Endometrial microvascular endothelial cells (primary cell): ENCODE data around the gene MCF2L. TPM values are rescaled to one million over a fixed set of nuclear protein-coding genes. Genes with fewer than 3 reads are reported as not detected.

Experiments used
- in situ Hi-C: cut with HindIII; loops from 2 replicates; pipeline ENCODE4 v1.10.0; 2017; ENCODE audit warnings: low sequenced_read_pairs, low pct_unique_long_range_greater_than_20kb; ENCODE audit errors: inconsistent ontology term
- total RNA-seq: library from RNA; depleted of rRNA; stranded (reverse); fragments of >200 nt; gene quantifications from one replicate; pipeline ENCODE4 v1.2.3, GENCODE V29; 2015; ENCODE audit errors: inconsistent ontology term

The MCF2L gene
- total RNA-seq, 1 donor from 2014 or later, result 5.3 TPM

DNA sequence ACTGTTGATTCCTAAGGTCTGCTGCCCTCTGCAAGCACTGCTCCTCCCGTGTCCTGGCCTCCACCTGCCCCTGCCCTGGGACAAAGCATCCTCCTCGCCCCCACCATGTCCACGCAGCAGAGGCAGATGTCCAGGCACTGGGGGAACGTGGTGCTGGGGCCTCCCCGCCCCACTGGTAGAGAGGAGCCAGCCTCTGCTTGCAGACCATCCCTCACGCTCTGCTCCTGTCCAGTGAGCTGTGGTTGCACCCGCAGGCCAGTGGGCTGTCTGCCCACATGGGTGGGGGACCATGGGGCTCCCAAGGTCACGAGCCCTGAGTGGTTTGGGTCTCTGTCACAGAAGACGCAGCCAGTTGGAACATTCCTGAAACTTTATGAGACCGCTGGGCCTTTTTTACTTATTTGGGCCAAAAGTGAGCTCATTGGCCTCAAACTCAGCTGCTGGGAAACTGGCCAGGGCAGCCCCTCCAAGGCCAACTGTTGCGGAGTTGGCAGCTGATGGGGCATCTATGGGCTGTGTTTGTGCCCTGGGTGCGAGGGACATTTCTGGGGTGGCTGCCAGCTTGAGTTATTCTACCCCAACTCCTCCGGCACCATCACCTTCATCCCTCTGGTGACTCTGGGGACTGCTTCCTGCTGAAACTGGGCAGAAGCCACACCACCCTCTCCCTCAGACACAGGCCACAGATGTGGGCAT is 71.7 kb downstream of the MCF2L start:
- in situ Hi-C loops, result no loop called here

DNA sequence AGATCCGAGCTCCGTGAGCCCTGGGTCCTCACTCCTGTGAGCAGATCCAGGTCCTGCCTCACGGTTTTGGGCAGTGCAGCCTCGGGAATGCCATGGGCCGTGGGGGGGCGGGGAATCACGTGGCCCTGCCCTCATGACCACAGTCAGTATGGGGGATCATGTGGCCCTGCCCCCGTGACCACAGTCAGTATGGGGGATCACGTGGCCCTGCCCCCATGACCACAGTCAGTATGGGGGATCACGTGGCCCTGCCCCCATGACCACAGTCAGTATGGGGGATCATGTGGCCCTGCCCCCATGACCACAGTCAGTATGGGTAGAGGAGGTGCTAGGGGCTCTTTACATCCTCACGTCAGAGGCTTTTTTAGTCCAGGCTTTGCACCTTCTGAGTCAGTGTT is 72.3 kb downstream of the MCF2L start:
- in situ Hi-C loops, result no loop called here

DNA sequence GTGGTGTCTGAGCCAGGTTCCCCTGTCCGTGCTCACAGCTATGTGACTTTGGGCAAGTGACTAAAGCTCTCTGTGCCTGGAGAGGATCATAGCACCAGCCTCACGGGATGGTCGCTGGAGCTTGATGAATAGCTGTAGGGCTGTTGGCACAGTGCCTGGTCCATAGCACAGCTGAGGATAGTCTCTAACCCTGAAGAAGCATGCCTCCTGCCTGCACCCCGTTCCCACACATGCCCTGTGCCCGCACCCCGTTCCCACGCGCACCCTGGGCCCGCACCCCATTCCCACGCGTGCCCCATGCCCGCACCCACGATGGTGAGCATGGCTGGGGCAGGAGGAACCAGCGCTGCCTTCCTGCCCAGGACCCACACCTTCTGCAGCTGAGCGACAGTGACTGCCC is 72.9 kb downstream of the MCF2L start:
- in situ Hi-C loops, result no loop called here

DNA sequence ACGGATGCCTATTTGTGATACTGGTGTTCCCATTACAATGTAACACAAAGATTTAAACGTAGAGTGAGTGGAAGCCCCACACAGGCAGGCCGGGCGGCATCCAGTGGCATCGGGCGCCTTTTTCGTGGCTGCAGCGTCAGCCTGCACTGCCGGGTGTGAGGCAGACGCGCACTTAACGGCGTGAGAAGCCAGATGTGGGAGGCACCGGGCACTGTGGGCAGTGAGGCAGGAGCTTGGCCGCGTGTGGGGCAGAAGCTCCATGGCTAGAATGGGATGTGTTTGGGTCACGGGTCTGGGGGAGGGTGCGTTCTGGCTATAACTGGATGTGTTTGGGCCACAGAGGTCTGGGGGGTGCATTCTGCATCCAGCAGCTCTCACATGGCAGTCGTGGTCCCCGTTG is 73.4 kb downstream of the MCF2L start:
- in situ Hi-C loops, result no loop called here

DNA sequence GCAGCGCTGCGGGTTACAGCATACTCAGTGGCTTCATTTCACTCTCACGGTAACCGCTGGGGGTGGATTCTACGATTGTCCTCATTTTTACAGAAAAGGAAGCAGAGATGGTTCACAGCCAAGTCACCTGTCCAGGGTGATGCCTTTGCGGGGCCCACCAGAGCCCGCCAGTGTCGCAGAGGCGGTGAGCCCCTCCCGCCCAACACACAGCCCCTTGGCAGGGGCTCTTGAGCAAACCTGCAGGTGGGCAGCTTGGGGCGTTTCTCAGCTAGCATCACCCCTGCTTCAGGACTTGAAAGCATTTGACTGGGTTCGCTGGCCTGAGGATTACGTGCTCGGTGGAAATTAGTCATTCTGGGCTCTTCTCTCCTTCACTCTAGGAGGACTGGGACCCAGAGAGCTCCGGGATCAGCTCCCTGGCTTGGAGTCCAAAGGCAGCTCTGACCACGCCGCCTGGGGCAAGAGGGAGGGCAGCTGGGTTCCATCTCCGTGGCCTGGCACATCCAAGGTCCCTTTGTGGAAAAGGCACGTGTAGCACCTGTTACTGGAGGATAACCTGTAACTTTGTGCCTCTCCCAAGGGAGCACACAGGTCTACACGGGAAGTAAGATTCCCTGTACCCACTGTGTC is 74.1 kb downstream of the MCF2L start:
- in situ Hi-C loops, result no loop called here

DNA sequence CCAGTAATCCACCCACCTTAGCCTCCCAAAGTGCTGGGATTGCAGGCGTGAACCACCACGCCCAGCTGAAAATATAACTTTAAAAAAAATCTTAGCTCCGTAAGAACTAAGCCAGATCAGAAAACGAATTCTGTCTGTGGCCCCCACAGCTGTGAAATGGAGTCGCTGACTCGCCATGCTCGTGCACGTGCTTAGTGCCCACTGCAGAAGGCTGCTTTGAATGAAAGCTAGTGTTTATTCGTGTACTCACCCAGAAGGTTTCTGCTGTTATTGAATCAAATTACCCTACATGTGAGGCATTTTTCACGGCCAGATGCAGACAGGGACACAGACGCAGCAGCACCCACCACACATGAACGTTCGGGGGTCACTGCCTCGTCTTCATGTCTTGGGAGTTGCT is 74.9 kb downstream of the MCF2L start:
- in situ Hi-C loops, result no loop called here

DNA sequence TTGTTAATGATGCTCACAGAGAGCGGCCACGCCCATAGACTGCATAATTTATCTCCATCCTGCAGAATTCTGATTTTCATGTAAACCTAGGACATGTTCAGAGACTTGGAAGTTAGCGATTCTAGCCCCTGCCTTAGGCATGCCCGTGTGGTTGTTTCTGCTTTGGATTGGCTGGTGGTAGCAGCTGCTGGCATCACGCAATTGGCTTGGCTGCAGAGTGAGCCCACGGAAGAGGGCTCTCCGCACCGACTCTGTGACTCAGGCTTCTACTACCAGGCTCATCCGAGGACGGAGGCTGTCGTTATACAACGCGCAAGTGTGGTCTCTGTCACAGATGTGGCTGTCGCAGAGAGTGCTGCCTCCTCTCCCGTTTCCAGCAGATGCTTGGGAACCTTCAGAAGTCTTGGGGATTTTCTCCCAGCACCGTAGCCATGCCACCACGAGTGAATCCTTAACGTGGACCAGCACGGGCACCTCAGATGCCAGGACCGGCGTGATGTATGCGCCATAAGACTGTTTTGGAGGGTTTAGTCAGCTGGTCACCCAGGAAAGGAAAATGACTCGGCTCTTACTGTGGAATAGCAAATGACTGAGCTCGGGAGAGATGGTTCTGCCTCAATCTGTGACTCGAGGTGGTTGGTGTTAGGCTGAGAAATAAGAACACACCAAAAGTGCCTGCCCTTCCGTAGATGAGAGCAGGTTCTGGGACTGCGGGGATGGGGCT is 75.5 kb downstream of the MCF2L start:
- in situ Hi-C loops, result no loop called here

DNA sequence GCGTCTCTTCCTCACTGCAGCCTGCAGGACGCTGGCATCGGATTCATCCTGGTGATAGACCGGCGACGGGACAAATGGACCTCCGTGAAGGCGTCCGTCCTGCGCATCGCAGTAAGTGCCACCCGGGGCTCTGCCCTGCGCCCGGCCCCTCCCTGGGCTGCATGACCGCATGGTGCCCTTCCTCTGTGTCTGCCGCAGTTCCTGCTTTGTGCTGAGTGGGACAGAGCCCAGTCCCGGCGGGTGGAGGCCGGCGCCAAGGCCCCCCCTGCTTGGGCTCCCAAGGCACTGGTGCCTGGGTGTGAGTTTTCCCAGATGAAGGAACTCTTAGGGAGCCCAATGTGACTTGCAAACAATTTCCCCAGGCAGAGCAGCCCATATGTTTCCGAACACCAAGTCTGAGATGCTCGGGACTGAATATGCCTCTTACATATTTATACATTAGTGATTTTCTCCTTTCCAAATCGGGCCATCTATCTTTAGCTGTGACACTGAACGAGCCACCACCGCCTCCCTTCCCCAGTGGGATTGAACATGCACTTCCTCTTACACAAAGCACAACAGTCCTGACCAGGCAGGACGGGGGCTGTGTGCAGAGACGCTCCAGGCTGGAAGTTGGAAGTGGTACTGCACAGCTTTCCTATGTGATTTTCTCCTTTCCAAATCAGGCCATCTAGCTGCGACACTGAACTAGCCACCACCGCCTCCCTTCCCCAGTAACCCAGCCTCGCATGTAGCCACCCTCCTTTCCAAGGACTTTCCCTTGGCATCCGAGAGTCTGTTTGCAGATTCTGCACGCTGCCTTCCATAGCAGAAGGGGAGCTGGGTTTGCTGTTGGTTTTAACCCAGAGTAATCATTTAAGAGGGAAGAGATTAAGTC is 76.5 kb downstream of the MCF2L start:
- in situ Hi-C loops, result no loop called here

DNA sequence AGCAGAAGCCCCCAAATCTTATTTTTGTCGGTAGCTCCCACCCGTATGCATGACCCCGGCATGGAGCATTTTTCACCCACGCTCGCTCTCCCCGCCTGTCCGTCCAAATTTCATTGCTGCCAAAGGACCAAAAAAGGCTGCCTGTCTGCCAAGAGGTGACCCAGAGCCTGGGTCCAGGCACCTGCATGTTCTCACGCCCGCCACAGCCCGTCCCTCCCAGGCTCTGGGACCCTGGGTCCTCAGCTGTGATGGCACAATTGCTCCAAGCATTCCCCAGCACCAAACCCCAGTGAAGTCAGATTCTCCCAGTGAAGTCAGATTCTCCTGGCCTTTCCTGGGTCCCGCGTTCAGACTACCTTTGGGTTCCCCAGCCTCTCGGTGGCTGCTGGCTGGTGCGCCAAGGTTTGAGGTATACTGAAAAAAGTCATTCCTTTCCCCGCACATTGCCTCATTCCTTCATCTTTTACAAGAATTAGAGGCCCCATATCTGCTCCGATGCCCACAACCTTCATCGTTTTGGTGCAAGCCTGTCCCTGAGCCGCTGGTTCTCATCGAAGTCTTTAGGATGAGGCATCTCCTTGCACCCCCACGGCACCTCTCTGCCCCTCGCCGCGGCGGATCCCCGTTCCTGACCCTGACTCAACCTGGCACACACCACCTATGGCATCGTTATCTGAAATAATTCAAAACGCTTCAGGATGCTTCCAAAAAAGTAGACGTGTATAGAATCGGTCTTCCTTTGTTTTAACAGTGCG is 77.3 kb downstream of the MCF2L start:
- in situ Hi-C loops, result no loop called here

DNA sequence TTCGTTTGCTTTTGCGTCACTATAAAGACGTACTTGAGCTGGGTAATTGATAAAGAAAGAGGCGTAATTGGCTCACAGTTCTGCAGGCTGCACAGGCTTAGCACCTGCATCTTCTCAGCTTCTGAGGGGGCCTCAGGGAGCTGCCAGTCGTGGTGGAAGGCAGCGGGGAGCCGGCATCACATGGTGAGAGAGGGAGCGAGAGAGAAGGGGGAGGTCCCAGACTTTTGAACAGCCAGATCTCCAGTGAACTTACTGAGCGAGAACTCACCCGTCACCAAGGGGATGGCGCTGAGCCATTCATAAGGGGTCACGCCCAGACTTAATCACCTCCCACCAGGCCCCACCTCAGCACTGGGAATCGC is 77.8 kb downstream of the MCF2L start:
- in situ Hi-C loops, result no loop called here

DNA sequence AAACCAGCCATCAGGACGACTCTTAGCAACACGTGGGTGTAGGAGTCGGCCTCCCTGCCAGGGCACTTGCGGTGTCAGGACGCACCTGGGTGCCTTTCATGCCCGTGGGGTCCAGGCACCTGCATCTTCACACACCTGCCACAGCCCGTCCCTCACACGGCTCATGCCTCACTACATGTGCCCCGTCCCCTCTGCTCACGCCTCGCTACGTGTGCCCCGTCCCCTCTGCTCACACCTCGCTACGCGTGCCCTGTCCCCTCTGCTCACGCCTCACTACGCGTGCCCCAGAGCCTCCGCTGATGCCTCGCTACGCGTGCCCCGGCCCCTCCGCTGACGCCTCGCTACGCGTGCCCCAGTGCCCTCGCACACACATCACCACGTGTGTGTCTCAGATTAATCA is 78.6 kb downstream of the MCF2L start:
- in situ Hi-C loops, result no loop called here

DNA sequence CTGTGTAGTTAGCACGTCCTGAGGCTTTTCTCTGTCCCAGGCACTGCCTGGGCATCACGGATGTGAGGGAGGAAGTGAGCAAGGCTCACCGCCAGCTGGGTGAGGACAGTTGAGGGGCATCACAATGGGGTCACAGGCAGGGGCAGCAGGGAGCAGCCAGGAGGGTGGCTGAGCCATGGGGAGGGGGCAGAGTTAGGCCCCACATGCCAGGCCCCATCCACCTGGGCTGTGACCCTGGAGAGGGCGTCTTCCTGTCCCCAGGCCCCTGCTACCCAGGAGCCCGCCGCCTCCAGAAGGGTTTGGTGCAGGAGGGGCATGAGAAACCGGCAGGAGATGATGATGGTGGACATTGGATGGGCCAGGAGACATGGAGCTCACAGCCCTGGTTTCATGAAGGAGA is 79.8 kb downstream of the MCF2L start:
- in situ Hi-C loops, result no loop called here

DNA sequence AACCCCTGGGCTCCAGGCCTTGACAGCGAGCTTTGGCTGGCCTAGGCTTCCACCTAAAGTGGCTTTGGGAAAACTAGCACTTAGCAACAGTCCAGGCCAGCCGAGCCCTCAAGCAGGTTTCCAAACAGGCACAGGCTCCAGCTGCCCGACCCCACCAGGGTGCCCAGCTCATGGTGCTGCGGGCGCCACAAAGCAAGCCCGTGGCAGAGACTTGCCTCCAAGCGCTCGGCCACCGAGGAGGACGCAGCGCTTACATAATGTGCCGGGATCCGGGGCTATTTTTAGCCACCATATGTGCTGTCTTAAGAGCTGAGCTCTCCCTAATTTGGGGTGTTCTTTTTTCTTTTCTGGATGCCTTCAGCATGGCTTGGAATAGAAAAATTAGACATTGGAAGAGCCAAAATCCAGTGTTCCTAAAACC is 80.5 kb downstream of the MCF2L start:
- in situ Hi-C loops, result no loop called here

DNA sequence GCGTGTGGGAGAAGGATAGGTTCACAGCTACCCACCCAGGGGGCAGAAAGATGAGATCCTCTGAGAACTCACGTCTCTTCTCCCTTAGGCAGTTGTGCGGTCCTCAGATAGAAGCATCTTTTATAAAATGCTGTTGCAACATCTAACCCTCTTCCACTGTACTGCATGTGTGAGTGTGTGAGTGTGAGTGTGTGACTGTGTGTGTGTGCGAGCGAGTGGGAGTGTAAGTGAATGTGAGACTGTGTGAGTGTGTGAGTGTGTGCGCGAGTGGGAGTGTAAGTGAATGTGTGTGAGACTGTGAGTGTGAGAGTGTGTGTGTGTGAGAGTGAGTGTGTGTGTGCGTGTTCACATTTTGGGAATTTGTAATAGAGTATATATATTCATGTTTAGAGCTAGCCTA is 81.0 kb downstream of the MCF2L start:
- in situ Hi-C loops, result no loop called here

DNA sequence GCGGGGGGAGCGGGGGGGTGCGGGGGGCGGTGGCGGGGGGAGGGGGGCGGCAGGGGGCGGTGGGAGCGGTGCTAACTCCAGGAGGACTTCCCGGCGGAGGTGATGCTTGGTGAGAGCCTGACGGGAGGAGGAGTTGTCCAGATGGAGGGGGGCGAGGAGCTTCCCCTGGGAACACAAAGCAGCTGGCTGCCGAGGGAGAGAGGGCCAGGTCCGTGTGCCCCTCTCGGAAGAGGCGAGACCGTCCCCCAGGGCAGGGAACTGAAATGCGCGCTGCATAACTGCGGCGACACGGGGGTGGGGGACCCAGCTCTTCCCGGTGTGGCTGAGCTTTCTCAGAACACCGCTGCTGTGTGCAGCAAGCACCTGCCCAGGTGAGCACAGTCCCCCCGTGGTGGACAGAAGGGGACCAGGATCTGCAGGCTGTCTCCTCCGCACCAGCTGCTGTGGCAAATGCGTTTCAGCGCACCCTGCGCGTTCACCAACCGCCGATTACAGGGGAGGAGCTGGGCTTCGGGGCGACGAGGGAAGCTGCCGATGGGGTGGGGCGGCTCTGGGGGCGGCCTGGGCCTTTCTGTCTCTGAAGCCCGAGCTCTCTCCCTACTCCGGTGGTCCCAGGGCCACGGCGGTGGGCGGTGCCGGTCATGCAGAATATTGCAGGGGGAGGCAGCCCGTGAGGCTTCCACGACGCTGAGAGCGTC is 81.9 kb downstream of the MCF2L start:
- in situ Hi-C loops, result no loop called here

DNA sequence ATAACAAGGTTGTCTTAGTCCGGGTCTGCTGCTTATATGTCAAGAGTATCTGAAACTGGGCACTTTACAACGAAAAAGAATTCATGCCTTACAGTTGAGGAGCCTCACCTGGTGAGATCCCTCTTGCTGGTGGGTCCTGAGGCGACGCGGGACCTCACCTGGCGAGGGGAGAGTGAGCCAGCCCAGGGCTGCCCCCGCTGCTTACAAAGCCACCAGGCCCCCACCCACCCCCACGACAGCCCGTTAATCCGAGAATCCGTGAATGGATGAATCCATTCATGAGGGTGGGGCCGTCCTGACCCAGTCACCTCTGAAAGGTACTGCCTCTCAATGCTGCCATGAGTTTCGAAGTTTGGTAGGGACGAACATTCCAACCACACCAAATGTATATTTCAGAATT is 82.6 kb downstream of the MCF2L start:
- in situ Hi-C loops, result no loop called here

DNA sequence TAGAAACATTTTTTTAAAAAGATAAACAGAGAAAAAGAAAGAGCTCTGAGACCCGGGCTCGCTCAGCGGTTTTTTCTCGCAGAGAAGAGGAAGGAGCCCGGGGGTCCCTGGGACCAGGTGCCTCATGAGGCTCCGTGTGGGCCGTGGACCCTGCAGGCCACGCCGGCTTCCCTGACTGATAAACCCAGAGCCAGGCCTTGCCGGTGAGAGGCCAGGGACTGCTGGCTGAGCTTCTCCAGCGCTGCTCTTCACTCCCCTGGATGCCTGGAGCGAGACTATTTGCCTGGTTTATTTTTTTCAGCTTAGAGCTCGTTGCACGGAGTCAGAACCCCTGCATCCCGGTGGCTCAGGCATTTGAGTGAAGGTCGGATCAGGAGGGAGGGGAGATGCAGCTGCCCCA is 83.2 kb downstream of the MCF2L start:
- in situ Hi-C loops, result no loop called here

DNA sequence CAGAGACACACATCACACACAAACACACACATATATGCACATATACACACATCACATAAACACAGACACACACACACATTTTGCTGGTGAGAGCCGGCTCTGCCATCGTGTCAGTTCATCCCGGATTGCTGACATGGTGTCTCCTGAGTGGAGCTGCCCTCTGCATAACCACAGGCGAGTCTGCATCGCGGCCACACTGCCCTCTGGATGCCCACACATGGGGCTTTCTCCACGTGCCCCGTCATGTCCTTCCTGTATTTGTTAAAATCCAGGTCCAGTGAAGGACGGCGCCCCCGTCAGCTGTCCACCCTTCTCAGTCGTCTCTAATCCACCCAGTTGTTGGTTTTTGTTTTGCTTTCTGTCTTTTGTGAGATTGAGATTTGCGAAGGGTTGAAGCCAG is 84.0 kb downstream of the MCF2L start:
- in situ Hi-C loops, result no loop called here
